Activated CD4-positive, alpha-beta T cell treated with anti-CD3 and anti-CD28 coated beads, Interleukin-2, amount 50 U/mL, for 24 hours (primary cell): ENCODE results near the gene PEMT.

Experiments
- DNase-seq, 2 donors: peaks; one replicate each; pipeline ENCODE4 v3.0.0-alpha.2; 2020; ENCODE audit warnings: low read depth in 1 of 2, low spot score in 1 of 2

Gene PEMT

GRCh38 chr17:17504341-17505140, 87.0 kb downstream of the PEMT start:
- no peak for DNase-seq

GRCh38 chr17:17503566-17504130, 87.9 kb downstream of the PEMT start:
- DNase-seq: no peak

GRCh38 chr17:17502741-17503565, 88.6 kb downstream of the PEMT start:
- no peak for DNase-seq

GRCh38 chr17:17500999-17501605, 90.4 kb downstream of the PEMT start:
- DNase-seq: no peak

- DNase-seq: no peak
Observed at GRCh38 chr17:17499402-17500145, 91.9 kb downstream of the PEMT start.

GRCh38 chr17:17498606-17499301, 92.8 kb downstream of the PEMT start:
- DNase-seq: no peak

- no peak for DNase-seq
Observed at GRCh38 chr17:17497845-17498520, 93.5 kb downstream of the PEMT start.

- DNase-seq: no peak
Observed at GRCh38 chr17:17497065-17497844, 94.3 kb downstream of the PEMT start.

- DNase-seq: peak; percentile 63 to 66
Observed at GRCh38 chr17:17496189-17497064, 95.1 kb downstream of the PEMT start, which contains the start of gene RASD1. Gene RASD1 (minus strand): TSS chr17:17496395. CDS start chr17:17496181, 214 bp downstream.

- DNase-seq: no peak
Observed at GRCh38 chr17:17495536-17496188, 95.8 kb downstream of the PEMT start.

GRCh38 chr17:17494870-17495535, 96.5 kb downstream of the PEMT start:
- DNase-seq: no peak

GRCh38 chr17:17494499-17494869, 97.0 kb downstream of the PEMT start:
- no peak for DNase-seq

- DNase-seq: no peak
Observed at GRCh38 chr17:17493986-17494466, 97.5 kb downstream of the PEMT start.

GRCh38 chr17:17493249-17493985, 98.1 kb downstream of the PEMT start:
- no peak for DNase-seq

- no peak for DNase-seq
Observed at GRCh38 chr17:17492571-17492970, 98.9 kb downstream of the PEMT start.

GRCh38 chr17:17492085-17492484, 99.4 kb downstream of the PEMT start:
- no peak for DNase-seq
